ENCODE measurements around the gene RHPN2.
"Not testable (repeated sequence)": the region's sequence is repeated elsewhere in the genome, so short reads cannot be mapped to it uniquely, and the experiment has no call there.

Gene RHPN2

DNA sequence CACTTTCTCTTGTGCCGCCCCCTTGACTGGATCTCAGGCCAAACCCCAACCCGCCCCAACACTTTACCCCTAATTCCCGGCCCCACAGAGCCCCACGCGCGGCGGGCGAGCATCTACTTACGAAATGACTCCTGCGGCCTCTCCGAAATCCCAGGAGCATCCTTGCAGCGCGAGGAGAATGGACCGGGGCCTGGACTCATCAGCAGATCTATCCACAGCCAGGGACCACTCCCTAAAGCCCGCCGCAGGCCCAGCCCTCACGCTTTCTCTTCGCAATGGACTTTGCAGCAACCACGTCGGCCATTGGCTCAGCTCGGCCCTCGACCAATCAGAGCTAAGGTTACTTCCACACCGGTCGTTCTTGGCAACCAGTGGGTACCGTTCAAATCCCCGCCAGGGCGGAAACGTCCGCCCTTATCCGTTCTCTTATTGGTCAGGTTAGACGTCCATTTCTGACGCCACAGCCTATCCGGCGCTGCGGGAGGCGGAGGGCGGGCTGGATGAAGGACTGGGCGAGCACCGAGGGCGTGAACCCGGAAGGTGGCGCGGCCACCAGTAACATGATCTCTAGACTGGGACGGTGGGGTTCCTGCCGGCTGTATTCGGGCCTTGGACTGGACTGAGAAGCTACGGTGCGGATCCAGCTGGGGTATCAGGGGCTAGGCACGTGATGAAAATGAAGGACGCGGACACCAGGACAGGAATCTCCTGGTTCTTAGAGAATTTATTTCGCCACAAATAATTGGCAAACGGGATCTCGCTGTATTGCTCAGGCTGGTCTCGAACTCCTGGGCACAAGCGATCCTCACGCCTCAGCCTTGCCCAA, 92.8 kb downstream of the RHPN2 start, which contains the start of the genes CEP89 and FAAP24:
Gene CEP89 (minus strand): TSS at position 244 of the 826 bp plus-strand sequence. CDS start 84 bp downstream, at position 160.
Gene FAAP24 (plus strand): TSS at position 528 of the 826 bp plus-strand sequence. CDS start 955 bp downstream, outside the sequence.
- DNase-seq: peak; percentile 96

DNA sequence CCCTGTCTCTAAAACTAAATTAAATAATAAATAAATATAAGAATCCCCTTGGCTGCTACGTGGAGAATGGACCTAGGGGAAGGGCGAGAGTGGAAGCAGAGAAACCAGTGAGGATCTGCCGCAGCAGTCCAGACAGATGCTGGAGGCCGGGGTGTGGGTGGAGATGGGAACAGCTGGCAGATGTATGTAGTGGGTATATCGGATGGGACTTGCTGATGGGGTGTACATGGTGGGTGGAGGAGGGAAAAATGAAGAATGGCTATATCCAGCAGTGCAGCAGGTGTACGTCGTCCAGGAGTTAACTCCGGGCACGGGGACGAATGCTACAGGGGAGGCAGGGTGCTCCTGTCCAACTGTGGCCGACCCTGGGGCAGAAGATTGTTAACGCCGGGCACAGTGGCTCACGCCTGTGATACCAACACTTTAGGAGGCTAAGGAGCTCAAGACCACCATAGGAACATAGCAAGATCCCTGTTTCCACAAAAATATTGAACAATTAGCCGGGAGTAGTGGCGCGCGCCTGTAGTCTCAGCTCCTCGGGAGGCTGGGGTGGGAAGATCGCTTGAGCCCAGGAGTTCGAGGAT, 93.6 kb downstream of the RHPN2 start:
- DNase-seq: no peak

DNA sequence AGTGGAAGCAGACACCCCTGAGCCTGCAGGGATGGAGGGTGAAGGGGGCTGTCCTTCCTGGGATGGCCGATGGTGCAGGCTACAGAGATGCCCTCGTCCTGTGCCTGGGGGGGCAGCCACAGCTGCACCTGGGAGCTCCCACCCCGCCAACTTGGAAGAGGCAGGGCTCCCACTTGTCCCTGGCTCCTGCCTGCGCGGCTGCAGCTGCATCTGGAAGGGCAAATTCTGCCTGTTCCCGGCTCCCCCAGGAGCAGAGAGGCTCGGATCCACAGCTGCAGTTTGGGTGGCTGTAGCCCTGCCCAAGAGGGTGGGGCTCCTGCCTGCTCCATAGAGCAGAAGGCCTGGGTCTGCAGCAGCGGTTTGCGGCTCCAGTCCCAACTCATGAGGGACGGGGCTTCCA, 95.1 kb downstream of the RHPN2 start:
- no peak for DNase-seq

GRCh38 chr19:32966750-32967149, 97.9 kb downstream of the RHPN2 start:
- no peak for DNase-seq

- no peak for DNase-seq
Observed at GRCh38 chr19:32945260-32945659, 119.4 kb downstream of the RHPN2 start.

DNA sequence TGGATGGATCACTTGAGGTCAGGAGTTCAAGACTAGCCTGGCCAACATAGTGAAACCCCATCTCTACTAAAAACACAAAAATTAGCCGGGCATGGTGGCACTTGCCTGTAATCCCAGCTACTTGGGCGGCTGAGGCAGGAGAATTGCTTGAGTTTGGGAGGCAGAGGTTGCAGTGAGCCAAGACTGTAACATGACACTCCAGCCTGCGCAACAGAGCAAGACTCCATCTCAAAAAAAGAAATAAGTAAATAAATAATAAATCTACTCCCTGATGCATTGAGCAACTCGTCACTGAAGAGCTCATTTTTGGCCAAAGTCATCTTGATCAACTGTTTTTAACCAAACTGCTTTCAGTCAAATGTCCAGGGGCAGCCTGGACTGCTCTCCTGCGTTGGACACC, 123.4 kb downstream of the RHPN2 start:
- not testable (repeated sequence) for DNase-seq

GRCh38 chr19:32936065-32936464, 128.6 kb downstream of the RHPN2 start:
- DNase-seq: no peak

DNA sequence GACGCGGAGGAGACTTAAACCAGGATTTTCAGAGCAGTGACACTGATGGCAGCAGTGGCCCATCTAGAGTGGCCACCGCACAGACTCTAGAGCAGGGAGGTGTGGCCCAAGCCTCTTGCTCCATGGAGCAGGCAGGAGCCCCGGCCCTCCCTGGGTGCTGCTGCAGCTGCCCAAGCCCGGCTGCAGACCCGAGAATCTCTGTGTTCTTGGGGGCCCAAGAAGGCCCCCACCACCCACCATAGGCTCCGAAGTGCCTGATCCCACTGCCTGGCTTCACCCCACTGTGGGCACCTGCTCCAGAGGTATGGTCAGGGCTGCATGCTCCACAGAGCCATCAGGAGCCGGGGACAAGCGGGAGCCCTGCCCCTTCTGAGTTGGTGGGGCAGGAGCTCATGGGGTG, 129.1 kb downstream of the RHPN2 start:
- DNase-seq: no peak

GRCh38 chr19:32933571-32933970, 131.1 kb downstream of the RHPN2 start:
- no peak for DNase-seq

- no peak for DNase-seq
Observed at GRCh38 chr19:32930567-32930966, 134.1 kb downstream of the RHPN2 start.

DNA sequence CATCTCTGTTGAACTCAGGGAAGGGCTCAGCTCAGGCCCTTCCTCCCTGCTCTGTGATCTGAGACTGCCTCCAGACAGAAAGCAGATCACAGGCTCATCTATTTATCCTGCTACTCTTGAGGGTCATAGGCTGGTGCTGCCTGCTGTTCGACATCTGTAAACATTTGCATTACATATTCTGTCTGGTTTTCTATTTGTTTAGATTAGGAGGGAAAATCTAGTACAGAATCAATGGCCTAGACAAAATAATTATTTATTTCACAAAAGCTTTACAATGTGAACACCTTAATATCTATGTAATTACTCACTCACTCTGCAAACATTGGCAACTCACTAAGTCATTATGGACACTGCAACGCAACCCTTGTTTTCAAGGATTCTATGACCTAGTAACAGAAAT, 135.9 kb downstream of the RHPN2 start:
- DNase-seq: no peak
